Liver (tissue), 3 donors: ENCODE results near the gene TOX2.

Source experiments
- GABPA ChIP-seq, 2 donors: IDR thresholded peaks in 1 of 2; conservative IDR thresholded peaks in 1 of 2; 2 replicates each; pipeline ENCODE4 v1.6.1; 2016; ENCODE audit warnings: antibody characterized with exemption in 2 of 2, mild to moderate bottlenecking in 1 of 2, moderate library complexity in 1 of 2
- YY1 ChIP-seq: IDR thresholded peaks from 2 replicates; pipeline ENCODE4 v1.6.1; 2016; ENCODE audit warnings: antibody characterized with exemption, mild to moderate bottlenecking
- TF ChIP-seq, protein P1 (sequence below): fragments of 150-350 bp; IDR thresholded peaks from 2 replicates; pipeline ENCODE4 v1.5.1; 2017; ENCODE audit warnings: improper control_type of control experiment, low read depth, low read length; ENCODE audit not compliant: missing input control
- TF ChIP-seq, protein P2 (sequence below): IDR thresholded peaks from 2 replicates; pipeline ENCODE4 v1.6.1; 2016; ENCODE audit warnings: antibody characterized with exemption
- donor health status: healthy.
- donor health status: healthy.

DNA sequence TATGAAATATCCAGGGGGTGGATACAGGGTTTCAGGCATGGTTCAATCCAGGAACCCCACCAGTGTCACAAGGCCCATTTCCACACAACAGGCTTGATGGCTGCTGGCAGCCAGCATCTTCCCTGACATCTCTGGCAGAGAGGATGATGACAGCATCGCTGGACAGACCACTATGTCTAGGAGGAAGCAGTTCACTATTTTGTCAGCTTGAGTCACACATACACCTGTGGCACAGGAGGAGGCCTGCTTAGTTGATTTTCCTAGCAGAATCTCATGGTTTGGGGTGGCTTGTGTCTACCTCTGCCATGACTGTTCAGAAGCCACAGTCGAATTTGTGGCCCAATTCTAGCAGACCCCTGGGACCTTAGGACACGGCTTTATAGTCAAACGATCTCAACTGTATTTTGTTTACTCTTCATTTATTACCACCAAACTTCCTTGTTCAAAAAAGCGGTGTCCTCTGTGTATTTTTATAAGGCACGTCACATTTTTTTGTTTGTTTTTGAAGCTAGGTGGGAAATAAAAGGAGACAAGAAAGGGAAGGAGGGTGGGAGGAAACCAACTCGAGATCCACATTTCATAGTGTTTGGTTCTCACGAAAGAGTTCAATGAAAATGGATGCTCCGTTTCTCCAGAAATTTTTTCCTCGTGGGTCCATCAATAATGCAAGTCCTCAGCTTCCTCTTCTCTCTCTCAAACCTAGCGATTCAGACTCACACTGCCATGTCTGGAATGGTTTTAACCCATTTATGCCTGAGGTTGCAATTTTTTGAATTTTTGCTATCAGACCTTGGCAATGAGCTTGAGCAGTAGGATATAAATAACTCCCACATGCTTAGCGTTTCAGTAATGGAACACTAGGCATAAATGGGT lies 94.4 kb downstream of the TOX2 start:
- TF ChIP-seq GABPA (IDR thresholded peaks at IDR 0.05 in 1 of 2, conservative IDR thresholded peaks at IDR 0.05 in 1 of 2), result no peak
- TF ChIP-seq, protein P1, sequence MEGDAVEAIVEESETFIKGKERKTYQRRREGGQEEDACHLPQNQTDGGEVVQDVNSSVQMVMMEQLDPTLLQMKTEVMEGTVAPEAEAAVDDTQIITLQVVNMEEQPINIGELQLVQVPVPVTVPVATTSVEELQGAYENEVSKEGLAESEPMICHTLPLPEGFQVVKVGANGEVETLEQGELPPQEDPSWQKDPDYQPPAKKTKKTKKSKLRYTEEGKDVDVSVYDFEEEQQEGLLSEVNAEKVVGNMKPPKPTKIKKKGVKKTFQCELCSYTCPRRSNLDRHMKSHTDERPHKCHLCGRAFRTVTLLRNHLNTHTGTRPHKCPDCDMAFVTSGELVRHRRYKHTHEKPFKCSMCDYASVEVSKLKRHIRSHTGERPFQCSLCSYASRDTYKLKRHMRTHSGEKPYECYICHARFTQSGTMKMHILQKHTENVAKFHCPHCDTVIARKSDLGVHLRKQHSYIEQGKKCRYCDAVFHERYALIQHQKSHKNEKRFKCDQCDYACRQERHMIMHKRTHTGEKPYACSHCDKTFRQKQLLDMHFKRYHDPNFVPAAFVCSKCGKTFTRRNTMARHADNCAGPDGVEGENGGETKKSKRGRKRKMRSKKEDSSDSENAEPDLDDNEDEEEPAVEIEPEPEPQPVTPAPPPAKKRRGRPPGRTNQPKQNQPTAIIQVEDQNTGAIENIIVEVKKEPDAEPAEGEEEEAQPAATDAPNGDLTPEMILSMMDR, result no peak
- TF ChIP-seq YY1, result no peak
- TF ChIP-seq, protein P2, sequence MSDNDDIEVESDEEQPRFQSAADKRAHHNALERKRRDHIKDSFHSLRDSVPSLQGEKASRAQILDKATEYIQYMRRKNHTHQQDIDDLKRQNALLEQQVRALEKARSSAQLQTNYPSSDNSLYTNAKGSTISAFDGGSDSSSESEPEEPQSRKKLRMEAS, result no peak
